Muscle layer of colon (tissue), 2 donors: ENCODE data around the gene FGF11.

Experiments
- H3K27ac ChIP-seq: one replicate; pipeline ENCODE4 v1.7.0; 2013; ENCODE audit warnings: low read depth, mild to moderate bottlenecking, low read length, moderate library complexity
- H3K27me3 ChIP-seq, 2 donors: one replicate each; pipeline ENCODE4 v1.7.0; 2013; ENCODE audit warnings: low read length in 2 of 2, mild to moderate bottlenecking in 2 of 2; ENCODE audit not compliant: insufficient read depth in 2 of 2, control insufficient read depth in 1 of 2
- H3K36me3 ChIP-seq: one replicate; pipeline ENCODE4 v1.7.0; 2013; ENCODE audit warnings: mild to moderate bottlenecking, low read length; ENCODE audit not compliant: insufficient read depth
- H3K4me1 ChIP-seq: one replicate; pipeline ENCODE4 v1.7.0; 2013; ENCODE audit warnings: mild to moderate bottlenecking, low read length; ENCODE audit not compliant: insufficient read depth
- H3K4me3 ChIP-seq, 2 donors: one replicate each; pipeline ENCODE4 v1.7.0; 2013; ENCODE audit warnings: low read length in 2 of 2, low read depth in 1 of 2, mild to moderate bottlenecking in 1 of 2, moderate library complexity in 1 of 2
- H3K9ac ChIP-seq: one replicate; pipeline ENCODE4 v1.7.0; 2013; ENCODE audit warnings: low read length
- H3K9me3 ChIP-seq: one replicate; pipeline ENCODE4 v1.7.0; 2013; ENCODE audit warnings: mild to moderate bottlenecking, low read length
- donor health status: abdominal sarcoma.
- donor health status: Adenocarcinoma of cecum.

FGF11 gene

GRCh38 chr17:7436556-7437368, 2.5 kb upstream of the FGF11 start:
- Histone ChIP-seq H3K9me3 (no peaks in the 10 kb centered on the region), H3K27ac (no peak overlapping the region), H3K27me3 (peaks cover 56 to 86% of the 10 kb centered on the region in 2 donors), H3K4me3 (peak overlapping the region in 1 of 2 donors; percentile 27), H3K9ac (no peak overlapping the region), H3K4me1 (peaks cover 38% of the 10 kb centered on the region), H3K36me3 (no peaks in the 10 kb centered on the region)

GRCh38 chr17:7437369-7437863, 1.9 kb upstream of the FGF11 start:
- Histone ChIP-seq H3K27ac (no peak overlapping the region), H3K9ac (no peak overlapping the region), H3K9me3 (no peaks in the 10 kb centered on the region), H3K4me3 (peak overlapping the region in 1 of 2 donors; percentile 27), H3K4me1 (peaks cover 38% of the 10 kb centered on the region), H3K27me3 (peaks cover 57 to 89% of the 10 kb centered on the region in 2 donors), H3K36me3 (no peaks in the 10 kb centered on the region)

- Histone ChIP-seq H3K4me1 (peaks cover 38% of the 10 kb centered on the region), H3K9me3 (no peaks in the 10 kb centered on the region), H3K27me3 (peaks cover 60 to 94% of the 10 kb centered on the region in 2 donors), H3K9ac (no peak overlapping the region), H3K36me3 (no peaks in the 10 kb centered on the region), H3K4me3 (no peak overlapping the region), H3K27ac (no peak overlapping the region)
Observed at GRCh38 chr17:7437950-7438614, 1.2 kb upstream of the FGF11 start.

- Histone ChIP-seq H3K4me1 (peaks cover 38% of the 10 kb centered on the region), H3K27me3 (peaks cover 60 to 89% of the 10 kb centered on the region in 2 donors), H3K27ac (no peak overlapping the region), H3K36me3 (no peaks in the 10 kb centered on the region), H3K9ac (no peak overlapping the region), H3K4me3 (no peak overlapping the region), H3K9me3 (no peaks in the 10 kb centered on the region)
Observed at GRCh38 chr17:7438656-7439460, 454 bp upstream of the FGF11 start.

- Histone ChIP-seq H3K27ac (no peak overlapping the region), H3K27me3 (peaks cover 57 to 85% of the 10 kb centered on the region in 2 donors), H3K9me3 (no peaks in the 10 kb centered on the region), H3K36me3 (no peaks in the 10 kb centered on the region), H3K4me1 (peaks cover 36% of the 10 kb centered on the region), H3K4me3 (peak overlapping the region; percentile 23 to 64), H3K9ac (no peak overlapping the region)
Observed at GRCh38 chr17:7440113-7440833, 961 bp downstream of the FGF11 start.

GRCh38 chr17:7440834-7441195, 1.5 kb downstream of the FGF11 start:
- peaks cover 57 to 85% of the 10 kb centered on the region in 2 donors for H3K27me3 ChIP-seq
- no peaks in the 10 kb centered on the region for H3K36me3 ChIP-seq
- no peak overlapping the region for H3K9ac ChIP-seq
- no peaks in the 10 kb centered on the region for H3K9me3 ChIP-seq
- H3K4me1 ChIP-seq, result peaks cover 31% of the 10 kb centered on the region
- no peak overlapping the region for H3K27ac ChIP-seq
- H3K4me3 ChIP-seq, result no peak overlapping the region

GRCh38 chr17:7441266-7441665, 2.0 kb downstream of the FGF11 start:
- H3K27me3 ChIP-seq, result peaks cover 59 to 85% of the 10 kb centered on the region in 2 donors
- no peak overlapping the region for H3K27ac ChIP-seq
- no peak overlapping the region for H3K9ac ChIP-seq
- H3K4me1 ChIP-seq, result peaks cover 29% of the 10 kb centered on the region
- H3K4me3 ChIP-seq, result no peak overlapping the region
- no peaks in the 10 kb centered on the region for H3K9me3 ChIP-seq
- H3K36me3 ChIP-seq, result no peaks in the 10 kb centered on the region

GRCh38 chr17:7442142-7442541, 2.8 kb downstream of the FGF11 start:
- Histone ChIP-seq H3K9ac (no peak overlapping the region), H3K36me3 (no peaks in the 10 kb centered on the region), H3K27ac (no peak overlapping the region), H3K4me3 (no peak overlapping the region), H3K27me3 (peaks cover 61 to 89% of the 10 kb centered on the region in 2 donors), H3K9me3 (no peaks in the 10 kb centered on the region), H3K4me1 (peaks cover 26% of the 10 kb centered on the region)

GRCh38 chr17:7443499-7444485, 4.5 kb downstream of the FGF11 start:
- H3K4me1 ChIP-seq, result peaks cover 15% of the 10 kb centered on the region

More at GRCh38 chr17:7443499-7444485, 4.5 kb downstream of the FGF11 start:
- Histone ChIP-seq H3K36me3 (no peaks in the 10 kb centered on the region), H3K9me3 (no peaks in the 10 kb centered on the region), H3K9ac (no peak overlapping the region), H3K27ac (no peak overlapping the region), H3K27me3 (peaks cover 55 to 78% of the 10 kb centered on the region in 2 donors), H3K4me3 (no peak overlapping the region)
